ENCODE data around the gene CYP11A1. TPM values are rescaled to one million over a fixed set of nuclear protein-coding genes. Genes with fewer than 3 reads are reported as not detected.

CYP11A1 gene
- total RNA-seq (2014; rRNA removed; shearing (Covaris generic)) = not detected in 2 replicates

DNA sequence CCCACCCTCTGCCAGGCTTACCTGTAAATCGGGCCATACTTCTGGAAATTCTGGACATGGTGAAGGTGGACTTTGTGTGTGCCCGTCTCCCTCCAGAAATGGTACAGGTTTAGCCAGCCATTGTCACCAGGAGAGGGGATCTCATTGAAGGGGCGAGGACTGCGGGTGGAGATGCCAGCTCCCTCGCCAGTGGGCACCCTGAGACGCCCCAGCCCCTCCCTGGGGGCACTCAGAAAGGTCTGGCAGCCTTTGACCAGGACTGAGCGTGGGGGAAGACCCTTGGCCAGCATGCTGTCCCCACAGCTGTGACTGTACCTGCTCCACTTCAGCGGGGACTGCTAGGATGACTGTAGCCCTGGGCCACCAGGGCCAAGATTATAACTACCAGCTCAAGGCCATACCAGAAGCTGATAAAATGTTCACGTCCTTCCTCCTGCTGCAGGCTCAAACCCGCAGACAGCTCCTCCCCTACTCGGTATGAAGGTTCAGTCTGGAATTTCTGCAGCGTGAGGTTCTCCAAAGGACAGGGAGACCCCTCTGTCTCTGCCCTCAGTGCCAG is at the start of gene CYP11A1:
Gene CYP11A1 (minus strand): TSS at position 351 of the 559 bp plus-strand sequence. CDS start 61 bp downstream, at position 290.
- H3K27me3 ChIP-seq = peaks cover 7% of the 10 kb centered on the region; the same call in 1 of the 2 replicates
- H3K4me3 ChIP-seq = no peak within 1 kb of the TSS
- DNase-seq = no peak
- H3K27ac ChIP-seq = no peak within 1 kb of the TSS
- no peaks in the 10 kb centered on the region for H3K36me3 ChIP-seq
- 0 out of 2 replicates have a peak, but pooled peaks cover 3% of the 10 kb centered on the region for H3K4me1 ChIP-seq
- no peaks in the 10 kb centered on the region for H3K9me3 ChIP-seq (replicated peaks)

DNA sequence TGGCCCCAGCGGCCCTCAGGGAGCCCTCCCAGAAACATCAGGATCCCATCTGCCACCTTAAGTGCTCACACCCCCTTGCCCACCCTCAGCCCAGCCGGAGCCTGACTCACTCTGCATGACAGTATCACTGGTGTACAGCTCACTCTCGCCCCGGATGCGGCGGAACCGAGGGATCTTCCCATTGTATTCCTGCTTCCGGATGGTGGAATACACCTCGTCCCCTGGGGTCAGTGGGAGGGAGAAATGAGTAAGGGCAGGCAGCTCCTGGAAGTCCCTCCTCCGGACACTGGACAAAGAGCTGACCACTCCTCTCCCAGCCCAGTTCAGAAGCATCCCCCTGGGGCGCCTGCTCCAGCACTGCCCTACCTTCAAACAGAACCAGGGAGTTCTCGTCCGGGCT is 49.8 kb upstream of the CYP11A1 start:
- H3K4me3 ChIP-seq = no peak overlapping the region
- DNase-seq = no peak
- no peaks in the 10 kb centered on the region for H3K27me3 ChIP-seq
- no peaks in the 10 kb centered on the region for H3K36me3 ChIP-seq
- H3K4me1 ChIP-seq = peaks cover 32% of the 10 kb centered on the region
- H3K9me3 ChIP-seq (replicated peaks) = no peaks in the 10 kb centered on the region
- H3K27ac ChIP-seq = no peak overlapping the region

DNA sequence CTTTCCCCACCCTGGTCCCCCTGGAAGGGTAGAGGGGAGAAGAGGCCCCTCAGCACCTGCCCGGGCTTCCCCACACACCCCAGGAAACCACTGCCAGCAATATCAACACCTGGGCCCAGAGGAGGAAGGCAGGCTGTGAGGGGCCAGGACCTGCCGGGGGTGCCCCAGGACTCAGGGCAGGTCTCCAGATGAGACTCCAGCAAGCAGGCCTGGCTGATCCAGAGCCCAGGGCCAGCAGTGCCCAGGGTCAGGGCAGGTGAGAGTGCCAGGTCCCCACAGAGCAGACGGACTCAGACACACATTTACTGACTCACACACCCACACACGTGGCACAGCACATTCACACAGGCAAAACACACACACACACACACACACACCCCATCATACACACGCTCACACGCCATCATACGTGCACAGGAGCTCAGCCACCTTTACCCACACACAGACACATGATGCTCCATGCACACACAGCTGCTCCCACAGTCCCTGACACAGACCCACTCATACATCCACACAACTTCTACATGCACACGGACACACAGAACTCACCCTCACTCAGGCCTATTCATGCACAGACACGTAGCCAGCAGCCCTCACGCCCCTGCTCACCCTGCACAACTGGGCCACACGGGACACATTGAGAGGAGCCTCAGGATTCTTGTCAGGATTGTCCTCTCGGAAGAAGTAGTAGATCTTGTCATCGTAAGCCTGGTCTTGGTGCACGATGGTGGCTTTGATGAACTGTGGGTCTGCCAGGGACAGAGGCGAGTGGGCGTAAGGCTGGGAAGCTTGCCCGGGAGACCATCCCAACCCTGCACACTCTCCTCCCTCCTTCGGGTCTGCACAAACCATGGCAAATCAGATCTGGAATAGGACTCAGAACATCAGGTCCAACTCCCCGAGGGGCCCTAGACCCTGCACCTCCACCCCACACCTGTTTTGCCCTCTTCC is 48.8 kb upstream of the CYP11A1 start:
- H3K36me3 ChIP-seq = no peaks in the 10 kb centered on the region
- H3K4me1 ChIP-seq = peaks cover 32% of the 10 kb centered on the region
- H3K27ac ChIP-seq = no peak overlapping the region
- H3K4me3 ChIP-seq = no peak overlapping the region
- no peak for DNase-seq
- no peaks in the 10 kb centered on the region for H3K9me3 ChIP-seq (replicated peaks)
- H3K27me3 ChIP-seq = no peaks in the 10 kb centered on the region

DNA sequence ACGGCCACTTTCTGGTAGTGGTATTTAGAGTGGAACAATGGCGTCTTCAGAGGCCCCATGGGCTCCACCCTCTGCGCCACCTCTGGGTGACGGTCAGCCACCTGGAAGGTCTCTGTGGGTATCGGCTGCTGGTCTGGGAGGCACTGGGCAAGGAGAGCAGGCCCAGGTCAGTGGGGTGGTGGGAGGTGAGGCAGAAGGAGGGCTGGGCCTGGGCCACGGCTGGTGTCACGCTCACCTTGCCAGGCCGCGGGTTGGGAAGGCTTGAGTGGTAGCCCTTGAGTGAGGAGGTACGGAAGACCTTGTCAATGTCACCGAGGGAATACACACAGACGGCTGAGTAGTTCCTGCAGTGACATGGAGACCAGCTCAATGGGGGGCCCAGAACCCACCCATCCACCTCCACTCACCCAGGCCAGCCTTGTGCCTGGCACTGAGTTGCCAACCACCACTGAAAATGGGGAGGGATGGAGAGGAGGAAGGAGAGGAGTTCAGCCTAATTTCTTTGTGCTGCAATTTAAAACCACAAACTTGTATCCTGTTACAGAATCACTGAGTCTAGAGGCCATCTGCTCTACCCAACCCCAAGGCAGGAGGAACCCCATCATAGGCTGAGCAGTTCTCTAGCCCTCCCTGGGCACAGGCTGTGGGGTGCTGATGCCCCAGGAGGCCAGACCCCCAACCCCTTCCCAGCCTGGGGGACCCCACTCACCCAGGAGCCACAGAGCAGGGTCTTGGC is 47.3 kb upstream of the CYP11A1 start:
- Histone ChIP-seq H3K4me1 (peaks cover 25% of the 10 kb centered on the region), H3K9me3 (replicated peaks) (no peaks in the 10 kb centered on the region), H3K27me3 (no peaks in the 10 kb centered on the region), H3K4me3 (no peak overlapping the region), H3K36me3 (no peaks in the 10 kb centered on the region), H3K27ac (no peak overlapping the region)
- DNase-seq = no peak

DNA sequence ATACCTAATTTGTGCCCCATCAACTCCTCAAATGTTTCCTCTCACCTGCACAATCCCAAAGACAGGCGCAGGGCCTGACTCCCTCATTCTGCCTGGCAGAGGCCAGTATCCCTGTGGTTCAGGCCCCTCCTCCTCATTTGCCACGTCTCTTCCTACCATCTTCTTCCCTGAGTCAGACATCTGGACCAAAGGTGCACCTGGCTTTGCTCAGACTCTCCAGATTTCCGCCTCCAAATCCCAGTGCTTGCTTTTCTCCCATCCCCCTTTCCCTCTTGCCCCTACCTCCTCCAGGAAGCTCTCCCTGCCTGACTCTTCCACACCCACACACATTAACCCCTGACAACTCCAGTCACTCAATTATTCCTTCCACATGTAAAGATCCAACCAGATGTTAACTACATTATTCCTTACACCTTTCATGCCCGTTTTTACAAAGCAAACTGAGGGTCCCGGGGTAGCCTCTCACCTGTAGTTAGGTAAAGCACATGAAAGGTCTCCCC is 46.7 kb upstream of the CYP11A1 start:
- no peak for DNase-seq
- Histone ChIP-seq H3K4me3 (no peak overlapping the region), H3K27ac (no peak overlapping the region), H3K9me3 (replicated peaks) (no peaks in the 10 kb centered on the region), H3K36me3 (no peaks in the 10 kb centered on the region), H3K27me3 (no peaks in the 10 kb centered on the region), H3K4me1 (peaks cover 24% of the 10 kb centered on the region)

DNA sequence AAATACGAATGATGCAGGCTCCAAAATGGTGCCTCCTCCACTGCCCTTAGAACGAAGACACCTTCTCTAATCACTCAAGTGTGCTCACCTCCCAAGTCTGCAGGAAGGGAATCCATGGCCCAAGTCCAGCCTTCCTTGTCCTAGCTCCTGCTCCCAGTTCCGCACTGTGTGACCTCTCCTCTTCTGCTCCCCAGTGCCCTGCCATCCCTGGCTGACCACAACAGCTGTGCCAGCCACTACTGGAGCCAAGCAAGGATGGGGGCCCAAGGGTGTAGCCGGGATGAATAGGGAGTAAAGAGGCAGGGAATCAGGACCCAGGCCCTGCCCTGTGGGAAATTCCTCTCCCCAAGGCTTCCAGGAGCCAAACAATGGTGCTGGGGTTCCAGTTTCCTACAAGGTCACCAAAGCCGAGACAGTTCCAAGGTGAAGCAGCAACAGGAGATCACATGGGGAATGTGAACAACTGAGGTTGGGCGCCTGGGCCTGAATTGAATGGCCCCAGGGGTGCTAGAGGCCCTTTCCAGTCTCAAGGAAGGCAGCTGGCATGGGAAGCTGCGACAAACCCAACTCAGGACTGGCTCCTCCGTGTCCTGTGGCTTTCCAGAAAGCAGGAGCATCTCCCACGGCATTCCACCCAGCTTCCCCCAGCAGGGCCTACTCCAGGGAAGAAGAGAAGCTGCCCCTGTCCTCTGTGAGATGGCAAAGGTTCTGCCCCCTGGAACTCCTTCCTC is 46.1 kb upstream of the CYP11A1 start:
- Histone ChIP-seq H3K27me3 (no peaks in the 10 kb centered on the region), H3K4me3 (no peak overlapping the region), H3K9me3 (replicated peaks) (no peaks in the 10 kb centered on the region), H3K36me3 (no peaks in the 10 kb centered on the region), H3K4me1 (peaks cover 24% of the 10 kb centered on the region), H3K27ac (peak overlapping the region; percentile 20)
- peak; percentile 52 to 53 for DNase-seq

DNA sequence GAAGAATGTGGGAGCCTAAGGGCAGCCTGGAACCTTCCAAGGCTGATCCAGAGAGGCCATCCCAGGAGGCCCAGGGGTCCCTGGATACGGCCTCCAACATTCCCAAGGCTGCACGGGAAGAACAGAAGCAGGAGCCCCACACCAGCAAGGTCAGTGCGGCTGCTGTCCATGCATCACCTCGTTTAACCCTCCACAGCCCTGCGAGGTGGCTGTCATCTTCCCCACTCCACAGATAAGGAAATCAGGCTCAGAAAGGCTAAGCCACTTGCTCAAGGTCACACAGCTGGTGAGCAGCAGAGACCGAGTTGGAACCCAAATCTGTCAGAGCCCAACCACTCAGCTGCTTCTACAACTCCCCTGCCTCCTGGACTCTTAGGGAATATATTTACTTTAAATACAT is 44.7 kb upstream of the CYP11A1 start:
- Histone ChIP-seq H3K4me3 (no peak overlapping the region), H3K4me1 (peaks cover 33% of the 10 kb centered on the region), H3K9me3 (replicated peaks) (no peaks in the 10 kb centered on the region), H3K36me3 (no peaks in the 10 kb centered on the region), H3K27ac (no peak overlapping the region), H3K27me3 (no peaks in the 10 kb centered on the region)
- no peak for DNase-seq

DNA sequence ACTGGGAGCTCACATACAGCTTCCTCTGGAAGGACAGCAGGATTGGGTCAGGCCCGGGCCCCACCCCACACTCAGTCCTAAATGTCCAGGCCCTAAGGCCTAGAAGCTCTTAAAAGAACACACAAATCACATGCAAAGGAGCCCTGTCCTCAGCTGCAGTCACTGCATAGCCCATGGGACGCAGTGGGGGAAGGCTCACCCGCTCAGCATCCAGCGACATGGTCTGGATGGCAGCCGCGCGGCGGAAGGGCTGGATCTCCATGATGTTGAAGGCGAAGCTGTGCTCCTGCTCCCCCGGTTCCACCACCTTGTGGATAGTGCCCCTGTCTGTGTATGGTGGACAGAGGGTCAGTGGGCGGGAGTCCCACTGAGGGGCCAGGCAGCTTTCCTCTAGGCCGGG is 44.2 kb upstream of the CYP11A1 start:
- Histone ChIP-seq H3K36me3 (no peaks in the 10 kb centered on the region), H3K27ac (no peak overlapping the region), H3K4me1 (peaks cover 37% of the 10 kb centered on the region), H3K4me3 (no peak overlapping the region), H3K9me3 (replicated peaks) (no peaks in the 10 kb centered on the region), H3K27me3 (no peaks in the 10 kb centered on the region)
- DNase-seq = no peak

DNA sequence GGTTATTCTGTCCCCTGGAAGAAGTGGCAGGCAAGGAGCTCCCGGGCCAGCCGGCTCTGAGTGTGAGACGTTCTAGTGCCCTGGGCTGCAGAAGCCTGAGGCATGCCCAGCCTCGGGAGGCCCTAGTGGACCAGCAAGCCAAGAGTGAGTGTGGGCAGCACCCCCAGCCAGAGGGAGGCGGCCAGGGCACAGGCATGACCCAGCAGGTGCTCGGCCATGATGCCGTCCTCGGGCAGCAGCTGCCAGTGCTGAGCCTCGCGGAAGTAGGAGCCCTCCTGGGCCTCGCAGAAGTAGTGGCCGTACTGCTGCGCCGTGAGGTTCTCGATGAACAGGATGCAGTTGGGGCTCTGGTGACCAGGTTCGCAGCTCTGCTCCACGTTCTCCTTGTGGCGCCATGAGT is 43.1 kb upstream of the CYP11A1 start:
- Histone ChIP-seq H3K36me3 (no peaks in the 10 kb centered on the region), H3K4me1 (peaks cover 39% of the 10 kb centered on the region), H3K9me3 (replicated peaks) (no peaks in the 10 kb centered on the region), H3K27ac (no peak overlapping the region), H3K27me3 (no peaks in the 10 kb centered on the region), H3K4me3 (no peak overlapping the region)
- DNase-seq = no peak

DNA sequence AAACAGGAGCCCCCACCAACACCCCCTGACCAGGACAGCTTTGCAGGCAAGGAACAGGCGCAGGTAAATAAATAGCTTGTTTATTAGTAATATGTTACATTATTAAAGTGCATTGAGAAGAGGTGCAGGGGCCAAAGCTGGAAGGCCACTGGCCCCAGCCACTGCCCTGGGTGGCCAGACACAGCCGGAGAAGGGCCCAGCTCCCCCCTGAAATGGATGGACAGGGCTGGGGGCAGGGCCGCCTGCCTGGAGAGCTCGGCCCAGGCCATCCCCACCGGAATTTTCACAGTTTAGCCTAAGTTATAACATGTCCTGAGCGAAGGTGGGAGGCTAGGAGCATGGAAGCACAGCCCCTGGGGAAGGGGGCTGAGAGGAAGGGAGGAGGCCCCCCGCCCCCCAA is 41.8 kb upstream of the CYP11A1 start:
- DNase-seq = no peak
- no peak overlapping the region for H3K4me3 ChIP-seq
- no peaks in the 10 kb centered on the region for H3K27me3 ChIP-seq
- no peaks in the 10 kb centered on the region for H3K9me3 ChIP-seq (replicated peaks)
- H3K4me1 ChIP-seq = peaks cover 28% of the 10 kb centered on the region
- H3K36me3 ChIP-seq = no peaks in the 10 kb centered on the region
- H3K27ac ChIP-seq = no peak overlapping the region

DNA sequence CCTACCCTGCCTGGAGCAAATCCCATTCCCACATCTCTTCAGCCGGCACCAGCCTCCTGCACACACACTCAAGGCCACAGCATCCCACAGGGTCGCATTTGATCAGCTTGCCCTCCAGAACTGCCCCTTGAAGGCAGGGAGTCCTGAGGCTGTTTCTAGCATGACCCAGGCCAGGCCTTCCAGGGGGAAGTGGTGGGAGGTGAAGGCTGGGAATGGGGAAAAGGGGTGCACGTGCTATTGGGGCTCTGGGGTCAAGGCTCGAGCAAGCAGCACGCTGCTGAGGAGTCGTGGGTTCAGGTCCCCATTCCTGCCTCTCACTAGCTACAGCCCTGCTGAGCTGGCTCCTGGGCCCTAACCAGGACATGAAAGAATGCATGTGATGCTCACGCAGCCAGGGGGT is 41.4 kb upstream of the CYP11A1 start:
- no peak overlapping the region for H3K4me3 ChIP-seq
- no peaks in the 10 kb centered on the region for H3K9me3 ChIP-seq (replicated peaks)
- peaks cover 25% of the 10 kb centered on the region for H3K4me1 ChIP-seq
- H3K27me3 ChIP-seq = no peaks in the 10 kb centered on the region
- H3K27ac ChIP-seq = no peak overlapping the region
- no peaks in the 10 kb centered on the region for H3K36me3 ChIP-seq
- no peak for DNase-seq

DNA sequence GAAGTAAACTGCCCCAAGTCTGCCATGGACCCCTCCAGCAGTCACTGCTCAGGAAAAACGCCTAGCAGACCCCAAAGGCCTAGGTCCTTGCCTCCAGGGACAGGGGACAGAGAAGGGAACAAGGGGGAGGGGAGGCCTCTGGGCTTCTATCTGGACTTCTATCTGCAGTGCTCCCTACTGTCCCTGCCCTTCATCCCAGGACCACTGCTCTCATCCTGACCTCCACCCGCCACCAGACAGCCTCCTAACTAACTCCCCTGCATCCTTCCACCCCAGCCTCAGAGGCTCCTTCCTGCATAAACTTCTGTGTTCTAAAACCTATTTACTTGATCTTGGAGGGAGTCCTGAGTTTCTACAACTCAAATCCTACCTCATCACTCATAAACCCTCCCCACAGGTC is 40.9 kb upstream of the CYP11A1 start:
- H3K9me3 ChIP-seq (replicated peaks) = no peaks in the 10 kb centered on the region
- no peaks in the 10 kb centered on the region for H3K36me3 ChIP-seq
- no peak overlapping the region for H3K27ac ChIP-seq
- H3K27me3 ChIP-seq = no peaks in the 10 kb centered on the region
- no peak for DNase-seq
- peaks cover 21% of the 10 kb centered on the region for H3K4me1 ChIP-seq
- no peak overlapping the region for H3K4me3 ChIP-seq

DNA sequence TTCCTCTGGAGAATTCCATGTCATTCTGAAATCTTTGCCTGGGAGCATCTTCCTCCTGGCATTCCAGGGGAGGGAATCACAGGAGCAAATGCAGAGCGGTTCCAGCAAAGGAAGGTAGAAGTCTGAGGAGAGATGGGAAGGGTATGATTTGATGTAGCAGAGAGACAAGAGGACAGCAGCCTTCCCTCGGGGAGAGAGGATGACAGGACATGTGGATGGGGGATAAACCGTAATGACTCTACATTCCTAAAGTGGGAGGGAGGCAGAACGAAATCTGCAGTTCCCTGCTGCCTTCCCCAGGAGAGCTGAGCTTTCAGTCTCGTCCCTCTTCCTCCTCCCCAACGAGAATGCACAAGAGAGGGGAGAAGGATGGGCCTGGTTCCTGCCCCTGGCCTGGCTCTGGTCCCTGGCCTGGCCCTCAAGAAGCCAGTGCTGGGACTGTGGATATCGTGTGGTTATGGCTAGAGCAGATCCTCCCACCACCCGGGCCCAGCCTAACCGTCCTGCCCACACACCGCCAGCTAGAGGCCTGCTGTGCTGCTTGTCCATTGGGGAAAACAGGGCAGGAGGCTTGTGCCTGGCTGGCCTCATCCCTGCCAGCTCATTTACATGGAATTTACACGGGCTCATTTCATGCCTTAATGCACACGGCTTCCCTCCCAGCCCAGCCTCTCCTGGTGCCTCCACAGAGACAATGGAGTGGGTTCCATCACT is 39.7 kb upstream of the CYP11A1 start:
- DNase-seq = peak; percentile 72 to 76
- Histone ChIP-seq H3K27ac (peak overlapping the region; percentile 54), H3K27me3 (no peaks in the 10 kb centered on the region), H3K9me3 (replicated peaks) (no peaks in the 10 kb centered on the region), H3K4me1 (peaks cover 15% of the 10 kb centered on the region), H3K4me3 (peak overlapping the region; percentile 19), H3K36me3 (no peaks in the 10 kb centered on the region)

DNA sequence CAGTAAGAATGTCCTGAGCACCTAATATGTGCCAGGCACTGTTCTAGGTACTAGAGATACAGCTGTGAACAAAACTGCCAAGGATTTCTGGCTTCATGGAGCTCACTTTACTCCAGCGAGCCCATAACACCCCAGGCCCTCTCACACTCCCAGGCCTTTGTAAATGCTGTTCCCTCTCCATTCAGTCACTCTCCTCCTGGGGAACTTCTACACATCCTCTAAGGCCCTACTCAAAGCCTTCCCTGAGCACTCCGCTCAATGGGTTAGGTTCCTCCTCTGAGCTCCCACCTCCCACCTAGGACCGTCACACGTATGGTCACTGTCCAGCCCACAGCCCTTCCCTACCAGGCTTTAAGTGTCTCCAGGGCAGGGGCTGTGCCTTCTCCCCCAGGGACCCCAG is 39.1 kb upstream of the CYP11A1 start:
- Histone ChIP-seq H3K27me3 (no peaks in the 10 kb centered on the region), H3K27ac (no peak overlapping the region), H3K9me3 (replicated peaks) (no peaks in the 10 kb centered on the region), H3K4me1 (peaks cover 15% of the 10 kb centered on the region), H3K36me3 (no peaks in the 10 kb centered on the region), H3K4me3 (no peak overlapping the region)
- DNase-seq = no peak

Data from SJCRH30 (cell line).